Measurements from ENCODE around the gene ZNF439. TPM values are rescaled to one million over a fixed set of nuclear protein-coding genes. Genes with fewer than 3 reads are reported as not detected.
"Not testable (repeated sequence)": the region's sequence is repeated elsewhere in the genome, so short reads cannot be mapped to it uniquely, and the experiment has no call there.

ZNF439 gene
- total RNA-seq, 2 experiments from 2014 or later: 3.6 to 4.4 TPM

DNA sequence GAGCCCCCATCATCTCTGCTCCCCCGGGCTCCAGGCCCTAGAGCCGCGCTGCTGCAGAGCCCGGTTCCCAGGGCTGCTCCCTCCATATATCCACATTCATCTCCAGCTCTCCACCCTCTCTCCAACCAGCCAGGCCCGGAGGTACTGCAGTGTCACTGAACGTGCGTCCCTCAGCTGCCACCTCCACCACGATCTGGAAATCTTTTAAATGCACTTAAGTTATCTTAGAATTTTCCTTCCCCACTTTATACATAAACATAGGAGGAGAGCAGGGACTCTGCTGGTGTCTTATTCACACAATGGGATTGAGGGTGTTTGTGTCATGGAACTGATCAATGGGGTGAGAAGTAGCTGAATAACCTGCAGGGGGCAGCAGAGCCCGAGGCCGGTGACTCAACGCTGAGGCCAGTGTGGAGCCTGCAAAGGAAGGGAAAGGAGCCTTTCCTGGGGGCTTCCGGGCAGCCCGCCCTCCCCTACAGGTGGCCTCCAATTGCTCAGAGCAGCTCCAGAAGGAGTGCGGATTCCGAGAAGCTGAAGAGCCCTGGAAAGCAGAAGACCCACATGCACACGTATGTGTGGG is 31.3 kb downstream of the ZNF439 start:
- intact Hi-C loops (cut with micrococcal nuclease): loop anchor here (2.0 kb wide), 2 partner anchors 109 to 179 kb away; no protein-coding TSS in a partner anchor
- not testable (repeated sequence) for H3K36me3 Mint-ChIP-seq (ENCODE audit: low read depth); H3K9me3 Mint-ChIP-seq; H3K4me1 Mint-ChIP-seq (ENCODE audit: low read depth); H3K27me3 Mint-ChIP-seq (ENCODE audit: low read depth); H3K4me3 Mint-ChIP-seq; H3K27ac Mint-ChIP-seq
- peak; percentile 67 for DNase-seq
- CTCF ChIA-PET: interaction anchor here (0.5 to 2.8 kb wide), 11 partner anchors 12 to 636 kb away, joined by 3 to 13 read pairs (median 3); partner anchors contain the start of gene ZNF700

DNA sequence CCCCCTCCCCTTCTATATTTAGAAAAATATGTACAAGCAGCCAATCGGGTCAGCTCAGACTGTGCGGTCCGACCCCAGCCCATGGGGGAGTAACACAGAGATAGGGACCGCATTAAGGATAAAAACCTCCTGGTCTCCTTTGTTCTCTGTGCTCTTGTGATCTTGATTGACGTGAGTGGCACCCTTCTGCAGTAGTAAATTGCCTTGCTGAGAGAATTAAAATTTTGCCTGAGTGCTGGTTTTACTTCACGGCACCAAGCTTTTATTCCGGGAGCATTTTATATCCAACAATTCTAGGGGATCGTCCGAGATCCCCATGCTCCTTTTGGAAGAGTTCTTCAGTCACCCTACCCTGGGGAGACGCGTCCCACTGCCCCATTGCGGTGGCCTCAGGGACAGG is 32.1 kb downstream of the ZNF439 start:
- no peaks in the 10 kb centered on the region for H3K4me1 Mint-ChIP-seq (ENCODE audit: low read depth)
- H3K36me3 Mint-ChIP-seq (ENCODE audit: low read depth): no peaks in the 10 kb centered on the region
- intact Hi-C loops (cut with micrococcal nuclease): loop anchor here (2.0 kb wide), 2 partner anchors 108 to 178 kb away; no protein-coding TSS in a partner anchor
- no peaks in the 10 kb centered on the region for H3K9me3 Mint-ChIP-seq
- H3K27ac Mint-ChIP-seq: no peak overlapping the region
- H3K27me3 Mint-ChIP-seq (ENCODE audit: low read depth): no peaks in the 10 kb centered on the region
- H3K4me3 Mint-ChIP-seq: no peak overlapping the region
- CTCF ChIA-PET: interaction anchor here (0.5 to 2.8 kb wide), 10 partner anchors 11 to 476 kb away, joined by 3 to 13 read pairs (median 6); partner anchors contain the start of gene ZNF700
- no peak for DNase-seq

DNA sequence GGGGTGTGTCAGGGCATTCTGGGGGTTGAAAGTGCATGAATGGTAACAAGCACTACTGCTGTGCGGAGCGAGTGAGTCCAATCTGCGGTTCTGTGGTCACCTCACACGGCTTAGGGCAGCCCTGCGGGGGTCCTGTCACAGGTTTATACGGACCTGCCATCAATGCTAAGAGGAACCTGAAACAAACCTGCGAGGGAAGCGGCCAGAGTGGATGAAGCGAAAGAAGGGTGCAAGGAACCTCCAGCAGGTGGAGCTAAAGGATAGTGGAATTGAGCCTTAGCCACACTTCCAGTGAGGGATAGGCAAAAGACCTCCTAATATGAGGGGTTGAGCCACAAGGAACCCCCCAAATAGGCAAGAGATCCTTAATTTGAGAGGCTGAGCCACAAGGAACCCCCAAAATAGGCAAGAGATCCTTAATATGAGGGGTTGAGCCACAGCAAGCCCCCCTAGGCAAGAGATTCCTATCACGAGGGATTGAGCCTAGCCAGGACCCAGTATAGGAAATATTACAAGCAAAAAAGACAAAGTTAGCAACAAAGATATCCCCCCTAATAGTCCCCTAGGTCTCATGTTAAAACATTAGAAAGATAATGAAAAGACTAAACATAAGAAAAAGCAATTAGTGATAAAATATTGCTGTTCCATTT is 32.8 kb downstream of the ZNF439 start:
- intact Hi-C loops (cut with micrococcal nuclease): loop anchor here (1.0 to 2.0 kb wide), 5 partner anchors 83 to 260 kb away; no protein-coding TSS in a partner anchor
- Mint-ChIP-seq H3K4me1 (ENCODE audit: low read depth) (no peaks in the 10 kb centered on the region), H3K27me3 (ENCODE audit: low read depth) (no peaks in the 10 kb centered on the region), H3K9me3 (peaks cover 2% of the 10 kb centered on the region), H3K27ac (no peak overlapping the region), H3K4me3 (no peak overlapping the region), H3K36me3 (ENCODE audit: low read depth) (no peaks in the 10 kb centered on the region)
- CTCF ChIA-PET: interaction anchor here (1.0 to 2.8 kb wide), 6 partner anchors 11 to 157 kb away, joined by 3 to 13 read pairs (median 6); partner anchors contain the start of gene ZNF700
- peak; percentile 78 for DNase-seq

DNA sequence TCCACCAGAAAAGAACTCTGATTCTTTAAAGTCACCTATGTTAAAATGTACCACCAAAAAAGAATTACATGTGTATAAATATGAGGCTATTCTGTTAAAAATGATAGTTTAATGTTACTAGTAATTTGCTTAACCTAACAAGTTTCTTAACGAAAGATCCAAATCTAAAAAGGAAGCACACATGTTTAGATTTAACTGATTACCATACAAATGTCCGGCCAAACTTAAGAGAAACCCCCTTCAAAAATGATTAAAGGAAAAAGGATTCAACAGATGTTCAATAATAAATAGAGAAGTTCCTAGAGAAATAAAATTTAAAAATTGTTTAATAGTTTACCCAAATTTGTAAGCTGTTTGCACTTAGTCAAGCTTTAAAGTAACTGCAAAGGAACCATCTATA is 34.1 kb downstream of the ZNF439 start:
- no peak overlapping the region for H3K4me3 Mint-ChIP-seq
- intact Hi-C loops (cut with micrococcal nuclease): no loop called here
- H3K4me1 Mint-ChIP-seq (ENCODE audit: low read depth): peaks cover 3% of the 10 kb centered on the region
- H3K36me3 Mint-ChIP-seq (ENCODE audit: low read depth): no peaks in the 10 kb centered on the region
- H3K9me3 Mint-ChIP-seq: peaks cover 5% of the 10 kb centered on the region
- no peak for DNase-seq
- H3K27ac Mint-ChIP-seq: no peak overlapping the region
- CTCF ChIA-PET: interaction anchor here (0.8 to 3.9 kb wide), 6 partner anchors 32 to 208 kb away, joined by 3 to 19 read pairs (median 6); partner anchors contain the start of genes ZNF491 and ZNF700
- no peaks in the 10 kb centered on the region for H3K27me3 Mint-ChIP-seq (ENCODE audit: low read depth)

DNA sequence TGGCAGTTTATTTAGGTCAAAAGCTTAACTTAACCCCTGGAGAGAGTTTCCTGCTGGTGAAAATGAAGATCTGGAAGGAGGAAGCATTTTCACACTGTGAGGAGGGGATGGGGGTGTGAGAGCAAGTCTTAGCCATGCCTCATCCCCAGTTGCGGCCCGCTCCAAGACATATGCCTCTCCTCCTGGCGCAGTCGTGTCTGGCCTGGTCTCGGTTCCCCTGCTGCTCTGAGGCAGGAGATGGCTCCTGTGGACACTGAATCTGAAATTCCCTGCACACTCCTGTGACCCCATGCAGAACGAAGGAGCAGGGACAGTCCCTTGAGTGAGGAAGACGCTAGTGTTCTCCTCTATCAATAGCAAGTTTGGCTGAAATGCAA is 38.7 kb downstream of the ZNF439 start:
- peaks cover 5% of the 10 kb centered on the region for H3K9me3 Mint-ChIP-seq
- CTCF ChIA-PET: interaction anchor here (0.6 to 1.9 kb wide), 3 partner anchors 37 to 448 kb away, joined by 3 to 5 read pairs (median 4); no protein-coding TSS in a partner anchor
- DNase-seq: no peak
- peaks cover 16% of the 10 kb centered on the region for H3K4me1 Mint-ChIP-seq (ENCODE audit: low read depth)
- intact Hi-C loops (cut with micrococcal nuclease): loop anchor here (2.0 kb wide), 1 partner anchor 38 kb away; the partner anchor contains the start of gene ZNF700
- no peak overlapping the region for H3K27ac Mint-ChIP-seq
- H3K27me3 Mint-ChIP-seq (ENCODE audit: low read depth): no peaks in the 10 kb centered on the region
- peak overlapping the region; percentile 78 for H3K4me3 Mint-ChIP-seq
- no peaks in the 10 kb centered on the region for H3K36me3 Mint-ChIP-seq (ENCODE audit: low read depth)

DNA sequence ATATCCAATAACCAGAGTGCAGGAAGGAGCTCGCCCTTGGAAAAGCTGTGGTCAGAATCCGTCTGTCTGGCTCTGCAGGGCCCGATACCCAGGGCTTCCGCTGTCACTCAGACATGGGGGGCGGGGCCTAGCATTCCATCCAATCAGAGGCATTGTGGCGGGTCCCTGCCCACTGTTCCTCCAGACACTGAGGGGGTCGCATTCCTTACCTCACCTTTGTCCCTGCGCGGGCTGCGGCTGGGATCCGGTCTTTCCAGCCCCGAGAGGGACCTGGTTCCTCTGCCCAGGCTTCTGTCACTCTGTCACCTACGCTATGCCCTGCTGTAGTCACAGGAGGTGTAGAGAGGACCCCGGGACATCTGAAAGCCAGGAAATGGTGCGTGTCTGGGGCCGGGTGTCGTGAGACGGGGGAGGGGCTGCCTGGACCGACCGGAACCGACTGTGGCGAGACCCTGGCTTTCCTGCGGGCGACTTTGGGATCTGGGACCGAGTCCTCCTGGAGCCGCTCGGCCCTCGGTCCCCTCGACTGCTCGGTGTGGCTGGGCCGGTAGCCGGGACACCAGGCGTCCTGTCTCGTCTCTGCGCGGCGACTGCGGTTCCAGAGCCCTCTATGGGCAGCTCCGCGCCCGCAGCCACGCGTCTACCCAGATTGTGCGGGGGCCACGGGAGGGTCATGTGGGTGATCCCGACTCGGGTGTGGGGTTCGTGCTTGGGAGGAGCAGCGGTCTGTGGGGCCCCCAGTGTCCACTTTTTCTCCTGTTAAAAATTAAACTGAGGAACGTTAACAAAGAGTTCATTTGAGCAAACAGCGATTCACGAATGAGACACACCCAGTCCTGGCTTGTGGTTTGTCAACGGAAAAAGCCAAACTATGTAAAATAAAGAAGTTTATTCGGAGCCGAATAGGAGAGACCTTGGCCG is 39.3 kb downstream of the ZNF439 start, which contains the start of gene ZNF69:
TSS of gene ZNF69 (plus strand) at position 172 of the 921 bp plus-strand sequence. CDS start at position 314, 142 bp downstream.
- CTCF ChIA-PET: interaction anchor here (0.6 to 1.9 kb wide), 4 partner anchors 36 to 448 kb away, joined by 3 to 5 read pairs (median 4); no protein-coding TSS in a partner anchor
- Mint-ChIP-seq H3K27me3 (ENCODE audit: low read depth) (no peaks in the 10 kb centered on the region), H3K9me3 (peaks cover 5% of the 10 kb centered on the region), H3K4me1 (ENCODE audit: low read depth) (peaks cover 16% of the 10 kb centered on the region), H3K36me3 (ENCODE audit: low read depth) (no peaks in the 10 kb centered on the region), H3K27ac (peak within 1 kb of the TSS; percentile 10), H3K4me3 (peak within 1 kb of the TSS; percentile 78)
- intact Hi-C loops (cut with micrococcal nuclease): loop anchor here (2.0 kb wide), 1 partner anchor 37 kb away; the partner anchor contains the start of gene ZNF700
- peak; percentile 69 for DNase-seq

DNA sequence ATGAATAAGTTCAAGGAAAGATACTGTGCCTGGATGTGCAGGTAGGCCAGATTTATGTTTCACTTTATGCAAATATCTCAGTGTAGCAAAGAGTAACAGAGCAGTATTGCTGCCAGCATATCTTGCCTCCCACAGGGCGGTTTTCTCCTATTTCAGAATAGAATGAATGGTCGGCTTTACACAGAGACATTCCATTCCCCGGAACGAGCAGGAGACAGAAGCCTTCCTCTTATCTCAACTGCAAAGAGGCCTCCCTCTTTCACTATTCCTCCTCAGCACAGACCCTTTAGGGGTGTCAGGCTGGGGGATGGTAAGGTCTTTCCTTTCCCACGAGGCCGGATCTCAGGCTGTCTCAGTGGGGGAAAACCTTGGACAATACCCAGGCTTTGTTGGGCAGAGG is 41.4 kb downstream of the ZNF439 start:
- H3K4me1 Mint-ChIP-seq (ENCODE audit: low read depth): peaks cover 16% of the 10 kb centered on the region
- H3K9me3 Mint-ChIP-seq; H3K27ac Mint-ChIP-seq; DNase-seq; intact Hi-C loops (cut with micrococcal nuclease); CTCF ChIA-PET; H3K4me3 Mint-ChIP-seq; H3K36me3 Mint-ChIP-seq (ENCODE audit: low read depth); H3K27me3 Mint-ChIP-seq (ENCODE audit: low read depth): not testable (repeated sequence)

DNA sequence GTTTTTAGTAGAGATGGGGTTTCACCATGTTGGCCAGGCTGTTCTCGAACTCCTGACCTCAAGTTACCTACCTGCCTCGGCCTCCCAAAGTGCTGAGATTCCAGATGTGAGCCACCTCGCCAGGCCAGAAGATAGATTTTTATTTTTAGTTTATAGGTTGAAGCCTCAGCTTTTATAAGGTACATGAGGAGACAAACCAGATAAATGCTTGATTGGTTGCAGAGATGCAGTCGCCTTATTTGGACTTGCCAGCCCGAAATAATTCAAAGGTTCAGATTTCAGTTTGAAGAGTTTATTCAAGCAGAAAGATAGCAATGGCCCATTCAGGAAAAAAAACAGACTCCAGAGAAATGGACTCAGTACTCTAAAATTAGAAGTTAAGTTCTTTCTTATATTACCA is 42.1 kb downstream of the ZNF439 start:
- H3K36me3 Mint-ChIP-seq (ENCODE audit: low read depth): peaks cover 13% of the 10 kb centered on the region
- H3K4me1 Mint-ChIP-seq (ENCODE audit: low read depth): peaks cover 16% of the 10 kb centered on the region
- no peak overlapping the region for H3K27ac Mint-ChIP-seq
- CTCF ChIA-PET: no interaction called here
- intact Hi-C loops (cut with micrococcal nuclease): no loop called here
- no peaks in the 10 kb centered on the region for H3K27me3 Mint-ChIP-seq (ENCODE audit: low read depth)
- DNase-seq: no peak
- H3K9me3 Mint-ChIP-seq: peaks cover 11% of the 10 kb centered on the region
- H3K4me3 Mint-ChIP-seq: no peak overlapping the region

DNA sequence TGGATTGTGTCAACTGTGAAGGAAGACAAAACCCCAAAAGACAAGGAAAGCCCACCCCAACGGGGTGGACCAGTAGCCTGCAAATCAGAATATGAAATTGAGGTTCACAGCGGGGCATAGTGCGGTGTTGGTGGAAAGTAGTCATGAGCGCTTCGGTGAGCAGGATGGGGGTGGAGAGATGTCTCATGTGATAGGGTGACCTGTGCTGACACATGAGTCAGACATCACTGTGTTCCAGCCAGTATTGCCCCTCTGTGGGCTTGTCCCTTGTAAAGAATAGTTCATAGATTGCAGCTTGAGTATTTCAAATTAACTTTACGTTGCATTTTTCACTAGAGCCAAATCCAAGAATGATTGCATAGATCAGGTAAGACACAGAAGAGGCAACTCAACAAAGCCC is 46.3 kb downstream of the ZNF439 start:
- CTCF ChIA-PET: no interaction called here
- no peak overlapping the region for H3K27ac Mint-ChIP-seq
- intact Hi-C loops (cut with micrococcal nuclease): no loop called here
- H3K27me3 Mint-ChIP-seq (ENCODE audit: low read depth): no peaks in the 10 kb centered on the region
- DNase-seq: no peak
- H3K4me3 Mint-ChIP-seq: no peak overlapping the region
- H3K4me1 Mint-ChIP-seq (ENCODE audit: low read depth): no peaks in the 10 kb centered on the region
- H3K36me3 Mint-ChIP-seq (ENCODE audit: low read depth): peaks cover 27% of the 10 kb centered on the region
- H3K9me3 Mint-ChIP-seq: peaks cover 19% of the 10 kb centered on the region

DNA sequence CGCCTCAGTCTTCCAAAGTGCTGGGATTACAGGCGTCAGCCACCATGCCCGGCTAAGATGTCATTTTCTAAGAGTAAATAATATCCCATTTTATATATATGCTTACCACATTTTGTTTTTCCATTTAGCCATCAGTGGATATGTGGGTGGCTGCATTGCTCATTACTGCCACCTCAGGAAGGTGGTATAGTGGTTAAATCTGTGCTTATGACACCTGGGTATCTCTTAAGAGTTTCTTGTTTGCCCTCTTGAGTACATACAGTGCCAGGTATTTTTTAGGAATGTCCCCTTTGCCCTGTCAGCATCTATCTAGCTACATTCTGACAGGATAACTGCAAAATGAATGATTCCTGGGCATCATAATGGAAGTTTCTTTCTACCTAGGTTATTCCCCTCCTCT is 53.7 kb downstream of the ZNF439 start:
- no peaks in the 10 kb centered on the region for H3K4me1 Mint-ChIP-seq (ENCODE audit: low read depth)
- no peak overlapping the region for H3K4me3 Mint-ChIP-seq
- CTCF ChIA-PET: no interaction called here
- H3K36me3 Mint-ChIP-seq (ENCODE audit: low read depth): peaks cover 61% of the 10 kb centered on the region
- DNase-seq: no peak
- H3K27ac Mint-ChIP-seq: no peak overlapping the region
- peaks cover 55% of the 10 kb centered on the region for H3K9me3 Mint-ChIP-seq
- H3K27me3 Mint-ChIP-seq (ENCODE audit: low read depth): no peaks in the 10 kb centered on the region
- intact Hi-C loops (cut with micrococcal nuclease): no loop called here

DNA sequence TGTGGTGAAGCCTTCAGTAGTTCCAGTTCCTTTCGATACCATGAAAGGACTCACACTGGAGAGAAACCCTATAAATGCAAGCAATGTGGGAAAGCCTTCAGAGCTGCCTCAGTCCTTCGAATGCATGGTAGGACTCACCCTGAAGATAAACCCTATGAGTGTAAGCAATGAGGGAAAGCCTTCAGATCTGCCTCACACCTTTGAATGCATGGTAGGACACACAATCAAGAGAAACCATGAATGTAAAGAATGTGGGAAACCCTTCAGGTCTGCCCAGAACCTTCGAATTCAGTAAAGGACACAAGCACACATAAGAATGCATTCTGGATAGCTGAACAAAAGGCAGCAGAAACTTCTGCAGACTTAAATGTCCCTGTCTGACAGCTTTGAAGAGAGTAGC is 57.4 kb downstream of the ZNF439 start:
- H3K4me3 Mint-ChIP-seq: no peak overlapping the region
- no peak overlapping the region for H3K27ac Mint-ChIP-seq
- no peaks in the 10 kb centered on the region for H3K4me1 Mint-ChIP-seq (ENCODE audit: low read depth)
- H3K9me3 Mint-ChIP-seq: peaks cover 65% of the 10 kb centered on the region
- CTCF ChIA-PET: no interaction called here
- peaks cover 54% of the 10 kb centered on the region for H3K36me3 Mint-ChIP-seq (ENCODE audit: low read depth)
- H3K27me3 Mint-ChIP-seq (ENCODE audit: low read depth): no peaks in the 10 kb centered on the region
- DNase-seq: no peak
- intact Hi-C loops (cut with micrococcal nuclease): no loop called here

DNA sequence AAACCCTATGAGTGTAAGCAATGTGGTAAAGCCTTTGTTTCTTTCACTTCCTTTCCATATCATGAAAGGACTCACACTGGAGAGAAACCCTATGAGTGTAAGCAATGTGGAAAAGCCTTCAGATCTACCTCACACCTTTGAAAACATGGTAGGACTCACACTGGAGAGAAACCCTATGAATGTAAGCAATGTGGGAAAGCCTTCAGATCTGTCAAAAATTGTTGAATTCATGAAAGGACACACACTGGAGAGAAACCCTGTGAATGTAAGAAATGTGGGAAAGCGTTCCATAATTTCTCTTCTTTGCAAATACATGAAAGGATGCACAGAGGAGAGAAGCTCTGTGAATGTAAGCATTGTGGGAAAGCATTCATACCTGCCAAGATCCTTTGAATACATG is 63.4 kb downstream of the ZNF439 start:
- Mint-ChIP-seq H3K36me3 (ENCODE audit: low read depth) (peaks cover 11% of the 10 kb centered on the region), H3K9me3 (peaks cover 56% of the 10 kb centered on the region)
- H3K27ac Mint-ChIP-seq; H3K4me3 Mint-ChIP-seq; H3K27me3 Mint-ChIP-seq (ENCODE audit: low read depth); CTCF ChIA-PET; H3K4me1 Mint-ChIP-seq (ENCODE audit: low read depth); intact Hi-C loops (cut with micrococcal nuclease); DNase-seq: not testable (repeated sequence)
